HG03095 (cell line): ENCODE measurements around the gene APP.
A peak's percentile ranks its signal among the peaks of the same experiment; 100 is the strongest.

Experiments used
- ATAC-seq: cut with Tn5 transposase; IDR thresholded peaks from one replicate; pipeline ENCODE4 v1.9.1; 2021; ENCODE audit warnings: moderate library complexity; ENCODE audit not compliant: unreplicated experiment

Gene APP

DNA sequence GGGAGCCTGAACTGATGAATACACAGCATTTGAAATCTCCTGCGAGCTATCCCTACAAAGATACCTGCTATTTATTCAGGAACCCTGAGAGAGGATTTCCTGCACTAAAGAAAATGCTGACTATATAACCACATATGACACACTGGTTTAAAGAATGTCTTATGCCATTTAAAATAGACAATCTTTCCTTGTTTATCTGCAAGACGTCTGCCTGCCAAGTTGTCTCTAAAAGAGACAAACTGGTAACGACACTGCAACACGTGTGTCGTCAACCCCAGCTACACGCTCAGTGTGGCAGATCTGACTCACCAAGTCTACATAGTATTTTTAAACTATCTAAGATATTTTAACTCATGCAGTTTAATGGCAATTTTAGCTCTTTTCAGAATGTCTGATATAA, 42.7 kb downstream of the APP start:
- ATAC-seq: no peak

DNA sequence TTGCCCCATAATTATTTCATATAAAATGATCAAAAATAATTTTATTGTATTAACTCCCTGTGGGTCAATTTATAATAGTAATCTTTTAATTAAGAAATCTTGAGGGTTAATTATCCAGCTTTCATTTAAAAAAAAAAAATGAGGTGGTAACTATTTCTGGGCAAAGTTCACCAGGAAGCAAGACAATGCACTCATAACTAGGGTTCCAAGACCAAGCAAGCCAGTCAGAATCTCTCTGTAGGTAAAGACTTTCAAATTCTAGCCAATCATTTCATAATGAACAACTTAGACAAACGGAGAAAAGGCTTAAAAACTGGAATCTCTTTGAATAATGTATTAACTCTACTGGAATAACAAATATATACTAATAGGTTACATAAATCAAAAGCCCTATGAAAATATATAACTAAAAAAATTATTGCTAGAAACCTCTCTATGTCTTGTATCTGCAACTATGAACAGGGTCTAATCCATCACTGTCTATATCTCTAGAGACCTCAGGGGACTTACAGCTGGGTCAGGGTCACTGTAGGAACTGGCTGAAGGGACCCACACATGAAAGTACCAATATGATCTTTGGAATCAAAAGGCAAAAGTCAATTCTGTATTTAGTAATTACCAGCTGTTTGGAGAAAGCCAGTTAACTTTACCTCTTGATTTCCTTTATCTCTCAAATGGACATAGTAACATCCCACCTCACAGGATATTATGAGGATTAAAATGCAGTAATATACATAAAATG, 43.3 kb downstream of the APP start:
- no peak for ATAC-seq

DNA sequence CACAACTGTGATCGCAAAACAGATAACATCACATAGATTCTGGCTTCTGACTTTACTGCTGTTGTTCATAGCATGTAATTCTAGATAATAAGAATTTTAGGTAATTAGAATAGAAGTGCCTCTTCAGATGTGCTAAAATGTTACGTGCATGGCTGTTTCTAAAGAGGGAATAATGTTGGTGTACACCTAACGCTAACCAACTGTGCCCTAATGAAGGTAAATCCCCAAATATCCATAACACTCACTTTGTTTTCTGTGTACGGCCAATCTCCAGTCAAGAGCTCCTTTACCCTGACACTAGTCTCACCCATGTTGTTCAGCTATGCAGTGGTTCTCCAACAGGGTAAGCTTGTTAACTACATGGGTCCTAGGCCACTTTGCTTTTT, 44.4 kb downstream of the APP start:
- ATAC-seq: no peak

DNA sequence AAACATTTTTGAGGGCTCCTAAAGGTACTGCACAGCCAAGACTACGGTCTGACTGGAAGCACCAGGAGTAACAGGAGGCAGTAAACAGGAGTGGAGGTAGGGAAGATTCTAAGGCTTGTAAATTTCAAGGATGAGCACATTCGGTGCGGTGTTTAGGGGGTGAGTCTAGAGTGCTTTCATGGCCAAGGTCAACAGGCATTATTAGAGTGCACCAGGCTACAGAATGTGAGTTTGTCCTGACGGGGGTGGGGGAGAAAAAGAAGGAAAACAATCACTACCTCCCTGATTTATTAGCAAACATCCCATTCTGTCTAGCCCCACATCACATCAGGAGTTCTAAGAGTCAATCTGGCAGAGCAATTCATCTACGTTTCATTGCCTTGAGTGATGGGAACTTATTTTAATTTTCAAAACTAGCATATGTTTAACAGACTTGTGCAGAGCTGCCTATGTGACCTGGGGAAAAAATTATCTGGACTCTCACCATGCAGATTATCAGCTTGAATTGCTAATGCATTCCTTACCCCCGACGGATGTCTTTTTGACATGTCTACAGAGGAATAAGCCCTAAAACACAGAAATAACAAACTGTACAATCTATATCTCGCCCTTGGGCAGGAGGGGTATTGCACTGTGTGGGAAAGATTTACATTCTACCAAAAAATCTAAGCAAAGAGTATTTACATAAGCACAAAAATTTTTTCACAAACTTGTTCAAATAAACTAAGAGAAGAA, 45.0 kb downstream of the APP start:
- no peak for ATAC-seq

DNA sequence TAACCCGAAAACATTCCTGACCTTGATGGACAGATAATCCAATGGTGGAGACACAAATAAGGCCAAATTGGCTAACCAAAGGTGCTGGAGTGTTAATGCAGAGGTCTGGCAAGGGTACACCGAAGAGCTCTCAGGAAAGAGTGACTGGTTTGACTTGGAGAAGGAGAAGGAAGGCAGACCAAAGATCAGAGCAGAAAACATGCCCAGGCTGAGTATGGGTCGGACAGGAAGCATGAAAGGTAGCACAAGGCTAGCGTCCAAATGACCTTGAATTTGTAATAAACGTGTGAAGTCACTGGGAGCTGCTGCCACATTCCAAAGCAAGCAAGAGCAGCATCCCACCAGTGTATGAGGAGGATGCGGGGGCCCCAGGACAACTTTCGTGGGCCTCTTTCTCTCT, 45.7 kb downstream of the APP start:
- no peak for ATAC-seq

DNA sequence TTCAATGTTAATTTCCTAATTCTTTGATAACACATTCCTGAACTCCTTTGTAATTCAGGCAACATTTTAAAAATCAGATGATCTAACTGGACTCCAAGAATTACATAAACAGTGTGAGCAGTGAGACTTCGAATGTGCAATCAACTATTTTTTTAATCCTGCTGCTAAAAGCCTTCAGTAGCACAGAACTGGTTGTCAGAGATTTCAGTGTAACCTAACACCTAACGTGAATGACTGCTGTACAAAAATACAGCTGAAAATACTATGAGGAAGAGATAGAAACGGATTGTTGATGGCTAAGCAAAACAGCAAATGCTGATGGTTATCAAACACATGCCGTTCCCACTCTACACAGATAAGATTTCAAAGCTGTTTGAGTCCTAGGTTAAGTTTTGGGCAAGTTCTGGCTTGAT, 46.1 kb downstream of the APP start:
- ATAC-seq: no peak

DNA sequence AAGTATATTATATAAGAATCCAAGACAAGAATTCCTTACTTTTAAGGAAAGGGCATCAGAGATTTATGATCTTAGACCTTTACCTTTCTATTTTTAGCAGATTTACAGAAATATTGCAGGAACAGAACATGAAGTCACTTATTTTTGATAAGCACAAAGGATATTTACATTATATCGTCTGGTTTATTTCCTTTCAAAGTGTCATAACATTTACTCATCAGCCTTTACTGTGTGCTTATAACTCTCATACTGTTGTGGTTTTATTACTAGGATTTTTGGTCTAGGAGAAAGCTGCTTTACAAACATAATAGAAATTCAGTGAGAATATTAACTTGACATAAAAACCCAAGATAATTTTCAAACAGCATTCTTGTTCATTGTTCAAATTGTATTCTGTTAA, 47.6 kb downstream of the APP start:
- no peak for ATAC-seq

DNA sequence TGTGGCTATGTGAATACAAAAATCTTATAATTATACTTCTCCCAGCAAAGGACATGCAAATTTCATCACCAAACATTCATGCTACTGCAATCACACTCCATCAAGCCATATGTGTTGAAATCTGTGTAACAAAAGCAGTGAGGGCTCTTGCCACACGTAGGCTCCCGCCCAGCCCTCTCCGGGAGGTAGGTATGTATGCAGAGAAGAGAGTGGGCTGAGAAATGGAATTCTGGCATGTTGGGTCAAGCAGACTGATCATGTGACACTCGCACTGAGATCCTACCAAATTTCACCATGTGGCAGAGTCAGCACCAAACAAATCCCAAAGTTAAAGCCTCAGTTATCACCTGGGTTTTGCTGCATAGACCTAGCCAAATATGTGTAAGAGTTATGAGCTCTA, 49.7 kb downstream of the APP start:
- ATAC-seq: no peak

DNA sequence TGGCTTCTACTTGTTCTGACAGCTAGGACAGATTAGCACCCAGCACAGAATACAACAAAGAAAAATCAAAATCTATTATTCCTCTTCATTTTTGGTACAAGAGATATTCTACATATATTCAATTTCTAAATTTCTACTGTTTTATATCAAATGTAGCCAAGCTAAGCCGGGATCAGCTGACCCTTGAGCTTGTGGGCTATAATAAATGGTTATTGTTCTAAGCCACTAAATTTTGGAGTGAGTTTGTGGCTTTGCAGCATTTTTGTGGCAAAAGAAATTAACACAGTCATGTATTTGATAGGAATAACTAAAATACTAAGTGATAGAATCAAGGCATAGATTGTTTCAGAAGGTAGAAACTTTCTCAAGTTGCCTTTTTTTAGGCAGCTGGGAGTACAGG, 50.7 kb downstream of the APP start:
- no peak for ATAC-seq

DNA sequence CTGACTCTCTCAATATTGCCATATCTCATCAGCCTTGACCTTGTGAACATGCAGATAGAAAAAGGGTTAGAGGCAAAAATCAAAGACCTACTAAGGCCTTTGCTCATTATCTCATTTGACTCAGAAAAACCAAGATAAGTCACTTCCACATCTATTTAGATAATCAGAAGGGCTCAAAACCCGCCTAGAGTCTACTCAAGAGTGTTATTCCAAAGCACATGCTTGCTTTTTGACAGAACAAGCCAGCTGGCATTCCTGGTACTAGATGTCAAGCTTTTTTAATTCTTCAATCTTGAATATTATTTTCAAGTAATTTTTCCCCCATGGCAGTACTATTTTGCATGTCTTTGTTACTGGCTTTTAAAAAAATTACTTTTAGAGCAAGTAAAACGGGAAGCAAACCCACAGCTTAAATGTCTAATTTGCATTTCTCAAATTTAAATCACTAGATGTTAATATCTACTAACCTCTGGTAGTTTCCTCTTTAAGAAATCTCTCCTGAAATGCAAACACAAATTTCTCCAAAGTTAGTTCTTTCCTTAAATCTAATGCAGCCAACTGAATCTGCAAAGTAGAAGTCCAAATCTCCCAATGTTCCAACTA, 51.5 kb downstream of the APP start:
- no peak for ATAC-seq

DNA sequence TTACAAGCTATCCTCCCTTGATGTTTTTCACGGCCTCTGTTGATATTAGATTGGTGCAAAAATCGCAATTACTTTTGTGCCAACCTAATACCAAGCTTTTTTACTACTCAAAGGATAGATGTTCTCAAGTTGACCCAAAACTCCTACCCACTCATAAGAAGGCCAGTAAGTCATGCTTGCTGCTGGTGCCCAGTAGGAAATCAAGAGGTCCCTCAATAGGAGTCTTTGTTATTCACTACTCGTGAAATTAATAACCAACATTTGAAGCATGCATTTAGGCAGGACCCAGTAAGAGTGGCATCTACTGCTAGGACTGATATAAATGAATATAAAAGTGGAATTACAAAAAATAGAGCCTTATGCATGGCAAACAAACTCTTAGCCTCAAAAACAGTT, 52.6 kb downstream of the APP start:
- no peak for ATAC-seq

DNA sequence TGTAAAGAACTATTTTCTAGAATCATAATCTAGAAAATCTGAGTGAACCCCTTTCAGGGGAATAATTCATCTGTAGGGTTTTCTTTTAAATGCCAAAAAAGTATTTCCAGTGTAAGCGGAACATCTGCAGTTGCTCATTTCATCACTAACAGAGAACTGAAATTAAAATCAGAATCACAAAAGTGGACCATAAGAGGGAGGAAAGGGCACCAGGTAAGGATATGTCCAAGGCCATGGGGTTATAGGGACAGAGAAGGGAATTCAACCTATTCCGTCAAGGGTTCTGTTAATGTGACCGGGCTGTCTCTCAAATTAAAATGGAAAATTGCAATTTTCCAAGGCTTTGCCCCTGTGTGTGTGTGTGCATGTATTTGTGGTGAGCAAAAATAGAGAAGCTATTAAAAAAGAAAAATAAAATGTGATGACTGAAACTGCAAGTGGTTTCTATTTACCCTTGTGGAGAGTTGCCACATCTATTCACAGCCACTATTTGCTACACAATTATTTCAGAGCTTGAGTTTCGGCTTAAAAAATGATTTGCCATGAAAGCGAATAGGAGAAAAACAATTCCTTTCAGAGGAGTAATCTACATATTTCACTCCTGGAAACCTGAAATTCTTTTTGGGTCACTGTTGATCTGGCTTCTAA, 53.1 kb downstream of the APP start:
- peak; percentile 43 for ATAC-seq

DNA sequence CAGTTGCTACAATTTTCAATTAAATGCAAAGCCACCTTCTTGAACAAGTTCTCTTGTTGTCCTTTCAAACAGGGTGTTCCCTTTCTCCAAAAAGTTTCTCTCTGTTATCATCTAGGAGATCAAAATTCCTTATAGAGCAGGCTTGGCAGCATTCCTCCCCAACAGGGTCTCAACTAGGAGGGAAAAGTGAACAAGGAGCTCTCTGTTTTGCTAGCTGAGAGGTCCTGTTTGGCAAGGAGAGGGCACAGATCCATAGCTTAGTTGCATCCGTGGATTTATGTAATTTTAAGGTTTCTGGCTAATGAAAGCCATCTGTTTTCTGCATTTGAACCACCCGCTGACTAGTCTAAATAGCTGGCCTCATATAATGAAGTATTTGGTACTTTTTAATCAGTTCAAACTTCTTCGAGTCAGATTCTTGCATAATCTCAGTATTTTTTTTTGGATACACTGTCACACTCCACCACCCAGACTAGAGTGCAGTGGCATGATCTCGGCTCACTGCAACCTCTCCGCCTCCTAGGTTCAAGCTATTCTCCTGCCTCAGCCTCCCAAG, 54.0 kb downstream of the APP start:
- ATAC-seq: no peak

DNA sequence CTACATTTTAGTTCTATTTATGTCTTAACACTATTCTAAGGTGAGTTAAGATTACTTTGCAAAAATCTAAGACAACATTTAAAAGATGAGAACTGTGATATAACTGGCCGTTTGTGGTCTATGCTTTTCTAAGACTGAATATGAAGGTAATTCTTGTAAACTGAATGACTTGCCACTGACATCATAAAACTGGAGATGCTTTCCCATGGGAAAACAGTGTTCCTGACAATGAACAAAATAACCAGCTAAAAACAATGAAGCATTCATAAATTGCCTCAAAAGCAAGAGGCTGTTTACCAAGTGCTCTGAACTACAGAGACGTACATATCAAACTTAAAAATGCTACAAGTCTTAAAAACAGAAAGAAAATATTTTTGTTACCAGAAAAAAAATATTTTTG, 54.7 kb downstream of the APP start:
- no peak for ATAC-seq

DNA sequence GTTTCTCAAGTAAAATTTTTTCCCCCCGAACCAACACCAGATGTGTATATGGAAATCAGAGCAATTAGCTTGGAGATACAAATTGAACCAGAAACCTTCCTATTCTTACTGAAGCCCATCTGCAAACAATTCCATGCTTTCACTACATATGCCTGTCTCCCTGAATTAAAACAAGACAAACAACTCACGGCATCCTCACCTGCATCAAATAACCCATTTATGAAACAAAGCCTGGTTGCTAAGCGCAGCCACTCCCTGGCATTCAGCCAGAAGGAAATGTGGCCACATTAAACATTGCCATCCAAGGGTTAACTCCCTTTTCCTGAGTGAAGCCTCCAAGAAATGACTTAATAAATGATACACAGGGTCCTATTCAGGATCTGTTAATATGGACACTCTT, 55.3 kb downstream of the APP start:
- ATAC-seq: no peak

DNA sequence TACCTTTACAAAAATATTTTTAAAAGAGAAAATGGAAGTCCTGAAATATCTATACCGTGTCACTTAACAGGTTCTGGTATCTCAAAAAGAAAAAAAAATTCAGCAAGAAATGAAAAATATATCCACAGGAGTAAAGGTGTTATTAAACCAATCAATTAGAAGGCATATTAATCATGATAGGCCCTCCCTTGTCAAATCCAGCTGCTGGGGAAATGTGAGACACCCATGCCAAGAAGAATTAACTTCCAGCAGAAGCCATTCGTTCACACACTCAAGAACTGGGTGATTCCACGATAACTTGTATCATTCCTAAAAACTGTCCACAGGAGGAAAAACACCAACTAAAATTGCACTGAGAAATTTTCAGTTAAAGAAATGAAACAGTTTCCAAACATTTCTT, 57.6 kb downstream of the APP start:
- ATAC-seq: no peak

DNA sequence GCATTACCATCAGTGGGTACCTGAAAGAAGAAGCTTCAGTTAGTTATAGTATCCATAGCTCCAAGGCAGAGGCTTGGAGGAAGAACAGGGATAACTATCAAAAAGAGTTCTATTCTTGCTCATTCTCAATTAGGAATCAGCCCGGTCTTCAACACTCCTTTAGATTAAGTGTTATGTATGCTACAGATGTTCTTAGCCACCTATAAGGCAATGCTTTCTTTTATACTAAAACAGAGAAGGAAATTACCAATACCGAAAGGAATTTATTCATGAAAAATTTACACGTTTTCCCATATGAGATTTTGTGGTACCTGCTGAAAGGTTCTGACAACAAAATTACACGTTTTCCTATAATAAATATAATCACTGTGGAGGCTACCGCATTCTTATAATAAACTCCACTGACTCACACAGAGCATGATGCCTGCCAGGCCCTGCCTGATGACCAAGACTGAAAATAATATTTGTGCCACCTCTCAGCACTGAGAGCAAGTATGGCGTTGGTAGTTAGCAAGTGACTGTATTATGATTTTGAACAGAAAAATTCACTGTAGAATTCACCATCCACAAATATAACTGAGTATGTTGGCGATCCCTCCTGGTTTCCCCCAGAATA, 58.3 kb downstream of the APP start:
- ATAC-seq: no peak

DNA sequence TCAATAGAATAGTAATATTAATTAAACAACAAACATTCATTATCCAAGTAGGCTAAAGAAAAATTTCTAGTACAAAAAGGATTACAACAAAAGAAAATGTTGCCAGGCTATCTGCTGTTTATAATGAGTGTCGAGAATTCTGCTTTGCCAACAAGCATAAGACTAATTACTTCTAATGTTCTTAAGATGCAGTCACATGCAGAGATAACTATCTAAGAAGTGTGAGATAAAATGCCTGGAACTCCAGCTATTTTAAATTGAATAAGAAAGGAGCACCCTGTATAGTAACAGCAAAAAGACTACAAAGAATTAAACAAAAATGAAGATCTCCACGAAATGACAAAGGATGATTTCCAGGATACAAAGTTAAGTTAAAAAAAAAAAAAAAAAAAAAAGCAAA, 59.9 kb downstream of the APP start:
- no peak for ATAC-seq

DNA sequence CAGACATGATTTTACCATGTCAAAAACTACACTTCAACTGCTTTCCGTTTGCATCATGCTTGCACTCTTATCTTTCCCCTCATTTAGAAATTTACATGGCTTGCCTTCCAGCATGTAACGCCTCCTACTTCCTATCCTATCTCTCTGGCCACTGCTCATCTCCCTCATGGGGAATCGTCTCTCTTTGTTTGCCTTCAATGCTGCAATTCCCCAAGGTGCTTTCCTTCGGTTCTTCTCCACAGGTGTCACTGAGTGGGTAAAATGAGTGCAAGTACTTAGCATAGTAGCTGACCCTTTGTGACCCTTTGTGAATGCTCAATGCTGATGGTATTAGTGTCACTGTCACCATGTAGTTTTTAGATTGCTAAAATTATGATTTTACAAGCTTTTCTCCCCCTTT, 63.1 kb downstream of the APP start:
- ATAC-seq: no peak

DNA sequence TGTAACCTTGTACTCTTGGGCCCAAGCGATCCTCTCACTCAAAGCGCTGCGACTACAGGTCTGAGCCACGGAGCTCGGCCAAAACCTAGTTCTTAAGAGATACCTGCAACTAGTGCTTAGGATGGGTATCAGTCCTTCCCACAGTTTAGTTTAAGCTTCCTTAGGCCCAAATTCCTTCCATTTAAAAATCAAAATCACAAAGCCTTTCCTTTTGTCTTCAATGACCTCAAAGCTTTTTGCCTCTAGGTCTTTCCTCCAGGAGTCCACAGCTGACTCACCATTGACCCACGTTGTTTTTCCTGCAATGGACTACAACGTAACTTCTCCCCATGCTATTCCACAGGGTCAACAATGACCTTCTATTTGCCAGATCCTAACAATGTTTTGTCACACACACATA, 64.0 kb downstream of the APP start:
- ATAC-seq: no peak

DNA sequence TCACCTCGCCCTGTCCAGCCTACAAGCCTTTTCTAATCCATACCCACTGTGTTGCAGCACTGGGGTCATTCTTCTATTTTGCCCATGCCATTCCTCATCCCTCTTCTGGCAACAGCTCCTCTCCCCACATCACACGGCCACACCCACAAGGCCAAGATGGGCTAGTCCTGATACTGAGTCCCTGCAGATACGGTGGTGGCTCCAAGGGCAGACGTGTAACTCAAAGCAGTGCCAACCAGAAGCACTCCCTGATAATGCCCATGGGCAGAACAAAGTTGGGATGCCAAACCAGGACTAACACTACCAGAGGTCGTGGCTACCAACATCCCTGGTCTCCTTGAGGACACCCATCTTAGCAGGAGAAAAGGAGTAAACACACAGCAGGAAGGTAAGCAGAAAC, 64.8 kb downstream of the APP start:
- ATAC-seq: no peak
